Stimulated activated CD4-positive, alpha-beta T cell treated with anti-CD3 and anti-CD28 coated beads, Interleukin-15, amount 100 ng/mL, for 48 hours (primary cell): ENCODE measurements around the gene RNASE12.
"Not testable (repeated sequence)": the region's sequence is repeated elsewhere in the genome, so short reads cannot be mapped to it uniquely, and the experiment has no call there.

Experiments
- DNase-seq, 2 donors: peaks; one replicate each; pipeline ENCODE4 v3.0.0-alpha.2; 2020; ENCODE audit warnings: low read depth in 2 of 2

RNASE12 gene

DNA sequence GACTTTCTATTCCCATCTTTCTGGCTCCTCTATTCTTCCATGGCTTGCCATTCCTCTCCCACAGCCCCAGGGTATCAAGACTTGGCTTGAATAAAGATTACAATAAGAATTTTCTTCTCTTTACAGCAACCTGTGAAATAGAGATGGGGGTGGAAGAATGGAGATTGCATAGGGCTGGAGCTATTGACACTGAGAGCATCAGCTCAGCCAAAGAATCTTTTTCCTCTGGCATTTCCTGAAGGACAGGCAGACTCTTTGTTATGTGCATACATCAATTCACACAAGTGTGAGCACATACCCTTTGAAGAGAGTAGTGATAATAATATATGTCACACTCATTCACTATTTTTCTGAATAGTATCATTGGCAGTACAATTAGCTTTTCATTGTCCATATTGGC lies 8.0 kb downstream of the RNASE12 start:
- DNase-seq = no peak

GRCh38 chr14:20580242-20580641 lies 10.9 kb downstream of the RNASE12 start:
- DNase-seq = no peak

DNA sequence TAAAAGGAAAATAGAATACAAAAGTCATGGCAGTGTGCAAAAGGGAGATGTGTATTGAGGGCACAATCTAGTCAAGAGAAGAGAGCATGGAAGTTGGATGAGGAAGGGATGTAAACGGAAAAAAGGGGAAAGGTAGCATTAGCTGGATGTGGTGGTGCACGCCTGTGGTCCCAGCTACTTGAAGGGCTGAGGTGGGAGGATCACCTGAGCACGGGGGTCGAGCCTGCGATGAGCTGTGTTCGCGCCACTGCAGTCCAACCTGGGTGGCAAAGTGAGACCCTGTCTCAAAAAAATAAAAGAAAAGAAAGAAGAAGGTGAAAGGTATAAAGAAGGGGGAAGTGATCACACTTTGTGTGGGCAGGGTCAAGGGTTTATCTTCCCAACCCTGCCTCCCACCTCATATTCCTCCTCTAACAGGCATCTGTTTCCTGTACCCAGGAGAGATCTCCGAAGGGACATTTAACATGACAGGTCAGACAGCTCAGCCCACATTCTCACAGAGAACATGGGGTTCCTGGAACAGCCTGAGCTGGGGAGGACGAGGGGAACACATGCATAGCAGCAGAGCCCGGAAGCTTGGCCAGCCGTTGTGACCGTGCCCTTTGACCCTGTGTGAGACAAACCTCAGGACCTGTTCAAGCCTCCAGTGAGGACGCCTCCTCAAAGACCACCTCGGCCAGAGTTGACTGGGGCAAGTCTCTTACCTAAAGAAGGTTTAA lies 12.2 kb downstream of the RNASE12 start:
- no peak for DNase-seq

DNA sequence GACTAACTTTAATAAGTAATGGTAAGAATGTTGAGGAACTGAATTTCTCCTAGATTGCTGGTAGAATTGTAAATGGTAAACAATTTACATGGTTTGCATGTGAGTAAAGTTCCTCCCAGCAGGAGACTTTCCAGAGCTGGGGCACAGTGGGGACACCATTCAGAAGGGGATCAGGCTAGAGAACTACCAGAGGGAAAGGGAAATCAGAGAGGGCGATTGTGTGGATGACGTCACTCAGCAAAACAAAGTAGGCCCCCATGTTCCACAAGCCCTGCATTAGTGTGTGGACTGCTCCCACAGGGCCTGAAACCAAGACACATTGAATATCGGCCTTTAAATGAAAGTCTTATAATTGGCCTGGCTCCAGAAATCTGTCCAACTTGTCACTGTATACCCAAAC lies 12.9 kb downstream of the RNASE12 start:
- DNase-seq = no peak

- DNase-seq = not testable (repeated sequence)
Observed at GRCh38 chr14:20572382-20572990, 18.7 kb downstream of the RNASE12 start.

DNA sequence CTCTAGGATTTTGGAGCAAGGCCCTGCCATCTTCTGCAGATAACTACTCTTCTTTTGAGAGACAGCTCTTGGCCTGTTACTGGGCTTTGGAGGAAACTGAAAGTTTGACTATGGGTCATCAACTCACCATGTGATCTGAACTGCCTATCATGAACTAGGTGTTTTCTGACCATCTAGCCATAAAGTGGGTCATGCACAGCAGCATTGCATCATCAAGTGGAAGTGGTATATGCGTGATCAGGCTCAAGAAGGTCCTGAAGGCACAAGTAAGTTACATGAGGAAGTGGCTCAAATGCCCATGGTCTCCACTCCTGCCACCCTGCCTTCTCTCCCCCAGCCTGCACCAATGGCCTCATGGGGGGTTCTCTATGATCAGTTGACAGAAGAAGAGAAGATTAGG lies 20.5 kb downstream of the RNASE12 start:
- not testable (repeated sequence) for DNase-seq

DNA sequence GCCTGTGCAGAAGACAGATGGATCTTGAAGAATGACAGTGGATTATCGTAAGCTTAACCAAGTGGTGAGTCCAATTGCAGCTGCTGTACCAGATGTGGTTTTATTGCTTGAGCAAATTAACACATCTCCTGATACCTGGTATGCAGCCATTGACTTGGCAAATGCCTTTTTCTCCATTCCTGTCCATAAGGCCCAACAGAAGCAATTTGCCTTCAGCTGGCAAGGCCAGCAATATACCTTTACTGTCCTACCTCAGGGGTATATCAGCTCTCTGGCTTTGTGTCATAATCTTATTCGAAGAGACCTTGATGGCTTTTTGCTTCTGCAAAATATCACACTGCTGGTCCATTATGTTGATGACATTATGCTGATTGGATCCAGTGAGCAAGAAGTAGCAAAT lies 21.3 kb downstream of the RNASE12 start:
- DNase-seq = not testable (repeated sequence)

DNA sequence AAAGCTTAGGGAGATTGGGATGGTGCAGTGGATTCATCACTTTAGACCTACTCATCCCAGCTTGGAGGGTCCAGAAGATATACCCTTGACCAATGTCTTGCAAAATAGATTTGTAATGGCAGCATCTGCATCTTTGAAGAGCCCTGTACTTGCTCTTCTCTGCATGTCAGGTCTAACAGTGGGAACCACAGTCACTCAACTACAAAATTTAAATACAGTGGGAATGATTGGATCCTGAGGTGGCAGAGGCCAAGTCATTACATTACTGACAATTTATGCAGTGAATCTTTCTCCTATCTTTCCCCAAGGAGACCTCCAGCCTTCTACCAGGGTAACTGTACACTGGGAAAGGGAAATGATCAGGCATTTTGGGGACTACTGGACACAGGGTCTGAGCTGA lies 22.1 kb downstream of the RNASE12 start:
- DNase-seq = no peak

GRCh38 chr14:20568393-20568792 lies 22.8 kb downstream of the RNASE12 start:
- DNase-seq = no peak

GRCh38 chr14:20567199-20567598 lies 24.0 kb downstream of the RNASE12 start:
- DNase-seq = not testable (repeated sequence)

GRCh38 chr14:20564501-20564997 lies 26.6 kb downstream of the RNASE12 start:
- no peak for DNase-seq

GRCh38 chr14:20563971-20564370 lies 27.2 kb downstream of the RNASE12 start:
- DNase-seq = no peak

GRCh38 chr14:20560961-20561360 lies 30.2 kb downstream of the RNASE12 start, which contains the start of gene RNASE9:
TSS of gene RNASE9 (minus strand) at chr14:20561047.
- DNase-seq = no peak

GRCh38 chr14:20559461-20559904 lies 31.7 kb downstream of the RNASE12 start:
- DNase-seq = no peak

DNA sequence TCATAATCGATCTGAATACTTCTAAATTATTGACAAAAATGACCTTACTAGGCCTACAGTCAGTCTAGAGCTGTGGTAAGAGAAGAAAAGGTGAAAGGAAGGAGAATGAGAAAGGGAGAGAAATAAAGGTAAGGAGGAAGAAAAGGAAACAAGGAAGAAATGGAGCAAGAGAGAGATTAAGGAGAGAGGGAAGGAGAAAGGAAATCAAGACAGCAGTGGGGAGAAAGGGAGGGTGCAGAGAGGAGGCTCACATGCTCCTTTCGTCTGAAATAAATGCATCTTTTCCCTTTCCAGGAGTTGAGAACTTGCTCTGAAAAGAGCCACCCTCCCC lies 34.0 kb downstream of the RNASE12 start:
- no peak for DNase-seq

DNA sequence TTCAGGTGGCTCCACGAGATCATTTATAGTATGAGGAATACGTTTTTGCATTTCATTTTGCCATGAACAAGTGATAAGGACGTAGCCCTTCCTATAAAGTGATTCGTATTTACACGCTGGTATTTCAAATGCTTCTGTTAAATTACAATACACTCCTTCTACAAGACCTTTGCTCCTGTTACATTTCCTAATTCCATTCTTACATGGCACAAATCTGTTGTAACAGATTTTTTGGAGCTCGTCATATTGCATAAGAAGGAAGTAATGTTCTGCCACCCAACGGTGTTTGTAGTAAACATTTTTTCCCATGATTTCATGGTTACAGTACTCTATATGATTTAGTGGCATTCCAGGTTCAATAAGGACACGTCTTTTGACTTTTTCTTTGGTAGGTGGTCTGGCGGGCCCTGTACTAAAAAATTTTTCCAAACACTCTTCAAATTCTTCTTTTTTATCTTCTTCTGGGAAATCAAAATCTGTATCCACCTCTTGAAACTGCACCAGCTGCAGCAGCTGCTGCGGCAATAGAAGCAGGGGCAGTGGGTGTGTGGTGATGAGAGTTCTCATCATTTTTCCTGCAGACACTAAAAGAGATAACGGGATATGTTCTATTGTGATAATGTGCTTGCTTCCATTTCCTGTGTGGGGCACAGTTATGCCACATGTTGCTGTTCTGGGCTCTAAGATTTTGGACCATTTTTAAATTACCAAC lies 34.5 kb downstream of the RNASE12 start:
- no peak for DNase-seq

GRCh38 chr14:20555845-20556244 lies 35.3 kb downstream of the RNASE12 start:
- DNase-seq = no peak

- DNase-seq = no peak
Observed at GRCh38 chr14:20553024-20553423, 38.2 kb downstream of the RNASE12 start.

DNA sequence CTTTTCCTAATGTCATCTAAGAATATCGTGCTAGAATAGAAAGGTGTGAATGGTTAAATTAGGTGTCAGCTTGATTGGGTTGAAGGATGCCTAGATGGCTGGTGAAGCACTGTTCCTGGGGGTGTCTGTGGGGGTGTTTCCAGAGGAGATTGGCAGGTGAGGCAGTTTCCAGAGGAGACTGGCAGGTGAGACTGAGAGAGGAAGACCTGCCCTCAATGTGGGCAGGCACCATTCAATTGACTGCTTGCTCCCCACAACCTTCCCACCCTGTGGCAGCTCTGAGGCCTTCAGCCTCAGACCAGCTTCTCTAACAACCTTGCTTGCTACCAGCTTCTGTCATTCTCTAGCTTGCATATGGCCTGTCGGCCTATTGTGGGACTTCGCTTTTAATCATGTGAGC lies 39.6 kb downstream of the RNASE12 start:
- no peak for DNase-seq

GRCh38 chr14:20550926-20551325 lies 40.2 kb downstream of the RNASE12 start:
- no peak for DNase-seq

GRCh38 chr14:20548414-20549158 lies 42.6 kb downstream of the RNASE12 start:
- no peak for DNase-seq

DNA sequence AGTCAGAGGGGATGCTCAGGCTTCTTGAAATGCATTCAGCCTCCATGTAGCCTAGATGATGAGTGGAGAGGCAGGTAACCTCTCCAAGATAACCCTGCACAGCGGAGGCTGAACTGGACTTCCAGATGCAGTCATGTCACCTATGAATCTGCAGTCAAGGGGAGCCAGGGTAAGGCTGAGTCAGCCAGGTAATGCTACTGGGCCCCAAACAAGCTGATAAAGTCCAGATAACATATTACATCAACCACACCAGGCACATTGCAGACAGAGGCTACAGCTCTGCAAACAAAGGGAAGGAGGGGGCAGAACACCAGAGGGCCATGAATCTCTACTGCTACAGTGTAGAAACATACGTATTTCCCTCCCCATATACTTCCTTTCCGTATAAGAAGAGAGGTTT lies 44.3 kb downstream of the RNASE12 start:
- DNase-seq = no peak
